ENCODE results near the gene C2CD2. TPM values are rescaled to one million over a fixed set of nuclear protein-coding genes. Genes with fewer than 3 reads are reported as not detected.
A peak's percentile ranks its signal among the peaks of the same experiment; 100 is the strongest.
"Not testable (repeated sequence)": the region's sequence is repeated elsewhere in the genome, so short reads cannot be mapped to it uniquely, and the experiment has no call there.

Gene C2CD2
- total RNA-seq, 1 donor from 2014 or later = 24.8 TPM

DNA sequence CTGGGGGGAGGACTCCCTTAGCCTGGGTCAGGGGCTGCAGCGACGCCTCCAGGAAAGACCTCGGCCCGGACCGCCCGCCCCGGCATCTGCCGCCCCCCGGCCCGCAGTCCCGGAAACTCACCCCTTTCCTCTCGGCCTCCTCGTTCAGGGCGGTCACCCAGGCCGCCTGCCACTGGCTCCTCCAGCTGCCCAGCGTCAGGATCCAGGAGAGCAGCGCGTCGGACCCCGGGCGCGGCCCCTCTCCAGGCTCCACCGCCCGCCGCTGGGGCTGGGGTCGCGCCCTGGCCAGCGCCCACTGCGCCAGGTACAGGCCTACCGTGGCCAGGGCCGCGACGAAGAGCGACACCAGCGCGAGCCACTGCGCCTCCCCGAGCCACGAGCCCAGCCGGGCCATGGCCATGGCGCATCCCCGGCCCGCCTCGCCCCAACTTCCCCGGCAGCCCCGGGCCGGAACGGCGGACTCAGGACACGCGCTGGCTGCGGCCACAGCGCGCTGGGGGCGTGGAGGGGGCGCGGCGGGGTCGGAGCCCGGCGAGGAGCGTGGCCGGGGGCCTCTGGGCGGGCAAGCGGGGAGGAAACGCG lies 478 bp downstream of the C2CD2 start:
- Mint-ChIP-seq H3K27ac (no peak overlapping the region), H3K4me3 (ENCODE audit: low read depth) (peak overlapping the region; percentile 73), H3K9me3 (ENCODE audit: low read depth) (no peaks in the 10 kb centered on the region), H3K27me3 (peaks cover 28% of the 10 kb centered on the region), H3K36me3 (ENCODE audit: insufficient read depth) (peaks cover 3% of the 10 kb centered on the region), H3K4me1 (ENCODE audit: low read depth) (peaks cover 10% of the 10 kb centered on the region)
- TF ChIP-seq, protein P1, sequence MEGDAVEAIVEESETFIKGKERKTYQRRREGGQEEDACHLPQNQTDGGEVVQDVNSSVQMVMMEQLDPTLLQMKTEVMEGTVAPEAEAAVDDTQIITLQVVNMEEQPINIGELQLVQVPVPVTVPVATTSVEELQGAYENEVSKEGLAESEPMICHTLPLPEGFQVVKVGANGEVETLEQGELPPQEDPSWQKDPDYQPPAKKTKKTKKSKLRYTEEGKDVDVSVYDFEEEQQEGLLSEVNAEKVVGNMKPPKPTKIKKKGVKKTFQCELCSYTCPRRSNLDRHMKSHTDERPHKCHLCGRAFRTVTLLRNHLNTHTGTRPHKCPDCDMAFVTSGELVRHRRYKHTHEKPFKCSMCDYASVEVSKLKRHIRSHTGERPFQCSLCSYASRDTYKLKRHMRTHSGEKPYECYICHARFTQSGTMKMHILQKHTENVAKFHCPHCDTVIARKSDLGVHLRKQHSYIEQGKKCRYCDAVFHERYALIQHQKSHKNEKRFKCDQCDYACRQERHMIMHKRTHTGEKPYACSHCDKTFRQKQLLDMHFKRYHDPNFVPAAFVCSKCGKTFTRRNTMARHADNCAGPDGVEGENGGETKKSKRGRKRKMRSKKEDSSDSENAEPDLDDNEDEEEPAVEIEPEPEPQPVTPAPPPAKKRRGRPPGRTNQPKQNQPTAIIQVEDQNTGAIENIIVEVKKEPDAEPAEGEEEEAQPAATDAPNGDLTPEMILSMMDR (IDR thresholded peaks at IDR 0.05; ENCODE audit: unreplicated experiment) = no peak
- no peak for DNase-seq (ENCODE audit: low spot score, unreplicated experiment)

DNA sequence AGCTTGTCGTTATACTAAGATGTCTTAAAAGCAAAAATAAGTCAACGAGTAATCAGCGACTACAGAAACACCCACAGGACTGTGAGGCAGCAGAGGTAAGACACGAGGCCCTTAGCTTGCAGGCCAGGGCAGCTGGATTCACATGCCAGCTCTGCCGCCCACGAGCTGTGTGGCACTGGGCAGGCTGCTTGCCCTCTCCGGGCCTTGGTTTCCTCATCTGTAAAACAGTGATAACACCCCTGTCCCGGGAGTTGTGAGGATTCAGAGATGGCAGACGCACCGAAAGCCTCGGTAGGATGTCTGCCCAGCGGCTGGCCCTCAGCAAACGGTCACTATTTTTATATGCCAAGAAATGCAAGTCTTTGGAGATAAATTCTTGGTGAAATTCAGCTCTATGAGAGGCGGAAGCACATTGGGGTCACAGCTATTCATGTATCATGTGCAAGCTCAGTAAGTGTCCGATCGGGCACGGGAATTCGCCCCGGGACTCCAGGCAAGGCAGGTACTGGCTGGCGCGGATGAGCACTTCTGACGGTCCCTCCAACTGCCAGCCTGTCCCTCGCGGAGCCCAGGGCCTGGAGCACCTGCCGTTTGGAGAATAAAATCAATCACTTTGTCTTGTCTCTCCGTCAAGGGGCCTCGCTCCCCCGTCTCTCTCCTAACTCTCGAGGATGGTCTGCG lies 1.1 kb downstream of the C2CD2 start:
- peaks cover 14% of the 10 kb centered on the region for H3K4me1 Mint-ChIP-seq (ENCODE audit: low read depth)
- DNase-seq (ENCODE audit: low spot score, unreplicated experiment) = no peak
- TF ChIP-seq, protein P1 (IDR thresholded peaks at IDR 0.05; ENCODE audit: unreplicated experiment) = no peak
- peak overlapping the region; percentile 73 for H3K27ac Mint-ChIP-seq
- H3K4me3 Mint-ChIP-seq (ENCODE audit: low read depth) = peak overlapping the region; percentile 73
- no peaks in the 10 kb centered on the region for H3K9me3 Mint-ChIP-seq (ENCODE audit: low read depth)
- H3K27me3 Mint-ChIP-seq = peaks cover 28% of the 10 kb centered on the region
- peaks cover 4% of the 10 kb centered on the region for H3K36me3 Mint-ChIP-seq (ENCODE audit: insufficient read depth)

DNA sequence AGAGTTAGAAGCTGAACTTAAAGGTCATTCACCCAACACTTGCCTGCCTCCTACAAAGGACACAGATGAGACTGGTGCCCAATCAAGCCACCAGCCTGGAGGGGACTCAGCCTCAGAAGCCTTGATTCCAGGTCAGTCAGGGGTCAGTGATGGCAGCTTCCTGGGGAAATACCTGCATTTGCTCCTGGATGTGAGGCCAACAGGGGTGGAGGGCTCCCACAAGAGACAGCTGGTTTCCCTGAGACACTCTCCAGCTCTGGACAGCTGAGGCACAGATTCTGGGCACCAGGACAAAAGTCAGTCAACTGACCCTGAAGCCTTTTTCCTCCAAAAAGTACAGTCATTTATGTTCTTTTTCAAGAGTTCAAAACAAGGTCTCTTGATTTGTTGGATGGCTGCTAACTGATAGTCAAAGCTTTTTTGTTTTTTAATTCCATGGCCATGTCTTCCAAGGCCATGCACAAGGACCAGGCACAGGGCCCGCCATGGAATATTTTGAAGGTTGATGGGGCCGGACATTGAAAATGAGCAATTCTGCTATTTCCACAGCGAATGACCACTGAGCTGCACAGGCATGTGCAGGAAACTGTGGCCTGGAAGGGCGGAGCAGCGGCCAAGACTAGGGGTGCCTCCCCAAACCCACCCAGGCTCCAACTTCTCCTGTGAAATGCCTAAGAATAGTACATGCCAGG lies 1.8 kb downstream of the C2CD2 start:
- peak overlapping the region; percentile 73 for H3K27ac Mint-ChIP-seq

DNA sequence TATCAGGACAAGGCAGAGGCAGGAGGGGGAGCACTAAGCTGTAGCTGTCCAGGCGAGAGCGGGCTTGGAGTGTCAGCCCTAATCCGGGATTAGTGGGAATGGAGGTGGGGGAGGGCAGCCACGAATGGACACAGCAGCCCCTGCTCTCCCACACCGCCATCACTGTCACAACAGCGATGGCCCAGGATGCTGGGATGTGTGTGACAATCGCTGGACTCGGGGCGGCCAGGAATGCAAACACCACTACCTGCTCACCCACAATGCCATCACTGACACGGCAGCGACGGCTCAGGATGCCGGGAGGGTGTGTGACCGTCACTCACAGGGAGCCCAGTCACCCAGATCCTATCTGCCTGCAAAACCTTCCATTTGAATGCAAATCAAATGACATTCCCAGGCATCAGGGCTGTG lies 2.9 kb downstream of the C2CD2 start:
- Mint-ChIP-seq H3K9me3 (ENCODE audit: low read depth) (no peaks in the 10 kb centered on the region), H3K27me3 (peaks cover 22% of the 10 kb centered on the region), H3K36me3 (ENCODE audit: insufficient read depth) (peaks cover 4% of the 10 kb centered on the region), H3K27ac (no peak overlapping the region), H3K4me1 (ENCODE audit: low read depth) (peaks cover 14% of the 10 kb centered on the region), H3K4me3 (ENCODE audit: low read depth) (no peak overlapping the region)
- no peak for DNase-seq (ENCODE audit: low spot score, unreplicated experiment)
- TF ChIP-seq, protein P1 (IDR thresholded peaks at IDR 0.05; ENCODE audit: unreplicated experiment) = no peak

More for the DNA sequence above, 1.8 kb downstream of the C2CD2 start:
- Mint-ChIP-seq H3K27me3 (peaks cover 26% of the 10 kb centered on the region), H3K36me3 (ENCODE audit: insufficient read depth) (peaks cover 4% of the 10 kb centered on the region), H3K4me3 (ENCODE audit: low read depth) (peak overlapping the region; percentile 73), H3K4me1 (ENCODE audit: low read depth) (peaks cover 14% of the 10 kb centered on the region), H3K9me3 (ENCODE audit: low read depth) (no peaks in the 10 kb centered on the region)
- TF ChIP-seq, protein P1 (IDR thresholded peaks at IDR 0.05; ENCODE audit: unreplicated experiment) = no peak
- no peak for DNase-seq (ENCODE audit: low spot score, unreplicated experiment)

DNA sequence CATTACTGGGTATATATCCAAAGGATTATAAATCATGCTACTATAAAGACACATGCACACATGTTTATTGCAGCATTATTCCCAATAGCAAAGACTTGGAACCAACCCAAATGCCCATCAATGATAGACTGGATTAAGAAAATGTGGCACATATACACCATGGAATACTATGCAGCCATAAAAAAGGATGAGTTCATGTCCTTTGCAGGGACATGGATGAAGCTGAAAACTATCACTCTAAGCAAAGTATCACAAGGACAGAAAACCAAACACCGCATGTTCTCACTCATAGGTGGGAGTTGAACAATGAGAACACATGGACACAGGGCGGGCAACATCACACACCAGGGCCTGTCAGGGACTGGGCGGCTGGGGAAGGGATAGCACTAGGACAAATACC lies 4.2 kb downstream of the C2CD2 start:
- not testable (repeated sequence) for H3K27ac Mint-ChIP-seq; DNase-seq (ENCODE audit: low spot score, unreplicated experiment); H3K36me3 Mint-ChIP-seq (ENCODE audit: insufficient read depth); H3K4me3 Mint-ChIP-seq (ENCODE audit: low read depth); H3K9me3 Mint-ChIP-seq (ENCODE audit: low read depth)
- H3K27me3 Mint-ChIP-seq = peaks cover 15% of the 10 kb centered on the region
- H3K4me1 Mint-ChIP-seq (ENCODE audit: low read depth) = peaks cover 14% of the 10 kb centered on the region
